Measurements from ENCODE around the gene RUFY1.
A peak's percentile ranks its signal among the peaks of the same experiment; 100 is the strongest.
"Not testable (repeated sequence)": the region's sequence is repeated elsewhere in the genome, so short reads cannot be mapped to it uniquely, and the experiment has no call there.

RUFY1 gene

DNA sequence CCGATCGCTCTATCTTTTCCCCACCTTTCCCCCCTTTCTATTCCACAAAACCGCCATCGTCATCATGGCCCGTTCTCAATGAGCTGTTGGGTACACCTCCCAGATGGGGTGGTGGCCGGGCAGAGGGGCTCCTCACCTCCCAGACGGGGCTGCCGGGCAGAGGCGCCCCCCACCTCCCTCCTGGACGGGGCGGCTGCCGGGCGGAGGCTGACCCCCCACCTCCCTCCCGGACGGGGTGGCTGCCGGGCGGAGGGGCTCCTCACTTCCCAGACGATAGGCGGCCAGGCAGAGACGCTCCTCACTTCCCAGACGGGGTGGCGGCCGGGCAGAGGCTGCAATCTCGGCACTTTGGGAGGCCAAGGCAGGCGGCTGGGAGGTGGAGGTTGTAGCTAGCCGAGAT lies 99.9 kb downstream of the RUFY1 start:
- DNase-seq (ENCODE audit: low read depth, low spot score); H3K27ac ChIP-seq: not testable (repeated sequence)

DNA sequence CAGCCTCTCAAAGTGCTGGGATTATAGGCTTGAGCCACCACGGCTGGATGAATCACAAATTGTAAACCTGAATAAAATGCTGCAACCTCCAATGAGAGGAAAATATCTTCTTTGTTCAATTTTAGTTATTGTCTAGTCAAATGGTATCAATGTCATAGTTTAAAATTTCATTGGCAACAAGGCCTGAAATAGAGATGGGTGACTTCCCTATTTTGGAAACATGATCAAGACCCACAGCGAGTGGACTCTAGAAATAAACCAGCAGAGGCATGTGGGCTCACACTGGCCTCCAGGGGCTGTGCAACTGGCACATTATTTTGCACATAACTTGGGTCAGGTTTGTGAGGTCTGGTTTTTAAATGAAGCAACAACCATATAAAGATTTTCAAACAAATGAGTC lies 102.8 kb downstream of the RUFY1 start:
- H3K27ac ChIP-seq; DNase-seq (ENCODE audit: low read depth, low spot score): not testable (repeated sequence)

DNA sequence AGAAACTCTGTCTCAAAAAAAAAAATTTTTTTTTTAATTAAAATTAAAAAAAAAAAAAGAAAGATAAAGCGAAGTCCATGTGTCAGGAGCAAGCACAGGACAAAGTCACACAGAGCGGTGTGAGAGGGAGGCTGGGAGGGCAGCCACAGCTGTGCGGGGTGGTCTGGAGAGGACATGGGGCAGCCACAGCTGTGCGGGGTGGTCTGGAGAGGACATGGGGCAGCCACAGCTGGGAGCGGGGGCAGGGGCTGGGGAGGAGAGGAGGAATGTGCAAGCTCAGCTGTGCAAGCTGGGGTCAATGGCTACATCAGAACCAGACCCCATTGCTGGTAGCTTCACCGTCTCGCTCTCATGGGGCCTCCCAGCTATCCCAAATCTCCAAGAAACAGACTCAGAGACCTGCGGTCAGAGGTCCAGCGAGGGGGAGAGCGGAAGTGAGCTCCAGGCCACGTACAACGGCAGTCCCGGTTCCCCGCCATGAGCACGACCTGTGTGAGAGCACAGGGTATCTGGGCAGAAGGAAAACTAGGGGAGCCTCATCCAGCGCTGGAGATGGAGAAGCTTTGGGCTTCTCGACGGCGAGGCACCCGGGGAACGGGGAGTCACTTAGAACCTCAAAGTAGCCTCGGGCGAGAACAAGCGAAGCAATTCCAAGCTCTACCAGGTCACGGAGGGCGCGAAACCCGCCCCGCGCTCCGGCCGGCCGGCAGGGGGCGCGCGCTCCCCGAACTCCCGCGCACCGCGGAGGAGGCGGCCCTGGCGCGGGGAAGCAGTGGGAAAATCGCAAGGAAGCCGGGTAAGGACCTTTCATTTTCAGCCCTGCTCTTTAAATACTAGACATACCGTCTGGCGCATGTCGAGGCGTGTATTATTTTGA lies 107.2 kb downstream of the RUFY1 start:
- not testable (repeated sequence) for DNase-seq (ENCODE audit: low read depth, low spot score)

DNA sequence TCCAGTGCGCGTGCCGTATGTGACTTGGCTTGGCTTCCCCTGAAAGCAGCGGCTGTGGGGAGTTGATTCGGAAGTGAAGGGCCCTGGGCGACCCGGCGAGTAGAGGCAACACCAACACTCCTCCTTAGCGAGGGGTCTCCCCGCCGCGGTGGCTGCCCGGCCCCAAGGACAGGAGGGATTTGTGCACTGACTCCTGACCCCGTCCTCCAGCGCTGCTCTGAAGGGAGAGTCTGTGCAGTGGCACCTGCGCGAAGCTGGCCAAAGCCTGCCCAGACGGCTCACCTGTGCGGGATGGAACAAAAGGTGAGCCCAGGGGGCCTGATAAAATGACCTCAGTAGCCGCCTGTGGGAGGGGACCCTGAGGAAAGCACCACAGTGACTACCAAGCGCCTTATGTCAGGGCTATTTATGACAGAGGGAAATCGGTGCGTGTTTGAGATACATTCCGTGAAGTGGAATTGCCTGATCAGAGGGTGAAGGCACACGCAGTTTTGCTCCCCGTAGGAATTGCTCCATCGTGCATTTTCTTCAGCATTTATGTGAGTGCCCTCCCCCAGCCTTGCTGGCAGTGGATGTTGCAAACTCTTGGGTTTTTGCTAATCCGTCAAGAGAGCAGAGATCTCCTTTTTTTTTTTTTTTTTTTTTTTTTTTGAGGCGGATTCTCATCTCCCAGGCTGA lies 108.0 kb downstream of the RUFY1 start:
- not testable (repeated sequence) for DNase-seq (ENCODE audit: low read depth, low spot score)
- H3K27ac ChIP-seq, result peak overlapping the region; percentile 40

More for the DNA sequence above, 107.2 kb downstream of the RUFY1 start:
- not testable (repeated sequence) for H3K27ac ChIP-seq

Data from epithelial cell of prostate (primary cell).